IPS-NIHi11 (cell line): Measurements from ENCODE around the gene ATP2B1.
A peak's percentile ranks its signal among the peaks of the same experiment; 100 is the strongest.

Experiments
- DNase-seq: peaks from one replicate; pipeline ENCODE4 v3.0.0; 2012; ENCODE audit warnings: mixed read lengths, low spot score

The ATP2B1 gene

DNA sequence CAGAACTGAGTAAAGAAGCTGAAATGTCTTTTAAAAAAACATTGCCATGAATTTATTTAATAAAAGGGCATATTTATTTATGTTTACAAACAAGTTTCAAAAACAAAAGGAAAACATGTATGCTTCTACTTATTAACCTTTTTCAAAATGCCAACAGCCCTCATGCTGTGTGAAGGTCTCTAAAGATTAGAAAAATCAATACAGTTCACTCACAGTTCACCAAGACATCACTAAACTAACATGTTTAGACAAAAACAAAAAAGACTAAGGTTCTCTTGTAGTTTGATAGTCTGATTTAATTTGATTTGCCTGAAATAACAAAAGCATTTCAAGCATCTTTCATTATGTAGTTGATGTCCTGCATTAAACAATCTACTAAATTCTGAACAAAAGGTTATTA, 118.9 kb downstream of the ATP2B1 start:
- DNase-seq = no peak

DNA sequence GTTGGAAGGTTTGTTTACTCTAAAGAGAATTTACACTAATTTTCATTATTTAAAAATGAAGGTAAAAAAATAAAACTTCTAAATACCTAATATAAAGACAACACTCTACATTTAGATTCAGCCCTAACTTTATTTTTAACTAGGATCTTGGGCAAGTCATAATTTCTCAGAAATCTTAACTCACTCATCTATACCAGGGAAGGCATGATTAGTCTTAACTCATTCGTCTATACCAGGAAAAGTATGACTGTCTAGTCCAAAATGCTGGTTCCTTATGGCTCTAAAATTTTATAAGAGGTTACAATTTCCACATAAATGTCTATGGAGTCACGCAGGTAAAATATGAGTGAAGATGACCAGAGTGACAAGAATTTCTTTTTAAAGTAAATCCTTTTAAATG, 130.1 kb downstream of the ATP2B1 start:
- no peak for DNase-seq

DNA sequence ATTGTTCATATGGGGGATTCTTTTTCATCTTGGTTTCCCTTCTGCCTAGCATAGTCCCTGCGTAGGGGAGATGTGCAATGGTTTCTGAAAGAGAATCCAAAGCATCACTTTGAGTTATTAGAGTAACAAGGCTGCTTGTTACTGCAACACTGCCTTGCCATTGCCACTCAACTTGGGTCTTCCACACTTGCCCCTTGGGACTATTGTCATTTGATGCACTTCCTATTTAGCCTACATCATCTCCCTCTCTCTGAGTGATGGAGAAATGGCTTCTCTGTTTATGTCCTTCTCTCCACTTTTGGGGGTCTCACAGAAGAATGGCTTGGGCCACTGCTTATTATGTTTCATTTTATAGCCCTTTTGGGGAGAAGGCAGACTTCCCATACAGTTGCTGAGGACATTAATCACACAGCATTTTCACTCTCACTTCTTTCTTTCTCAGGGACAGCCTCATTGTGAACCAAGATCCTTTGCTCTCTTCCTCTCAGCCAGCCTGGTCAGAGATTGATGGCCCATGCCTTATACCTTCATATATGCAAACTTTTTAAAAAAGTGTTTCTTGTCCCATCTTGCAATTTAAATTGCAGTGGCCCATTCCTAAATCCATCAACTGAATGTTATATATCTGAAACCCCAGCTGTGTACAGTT, 131.9 kb downstream of the ATP2B1 start:
- DNase-seq = no peak

DNA sequence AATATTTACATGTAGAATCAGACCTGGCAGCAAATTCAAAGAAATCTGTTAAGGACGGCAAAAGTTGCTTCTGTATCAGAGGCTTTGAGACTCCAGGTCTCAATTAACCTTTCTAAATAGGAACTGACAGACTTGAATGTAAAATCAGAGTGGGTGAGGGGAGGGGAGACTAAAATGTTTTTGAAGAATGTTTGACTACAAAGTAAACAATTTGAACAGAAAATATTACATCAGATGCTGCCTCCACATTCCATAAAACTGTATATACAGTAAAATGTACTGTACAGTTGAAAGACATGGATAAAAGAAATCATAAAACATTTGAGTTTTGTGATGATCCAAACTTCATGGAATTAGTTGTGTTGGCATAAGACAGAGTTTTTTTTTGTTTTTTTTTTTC, 133.3 kb downstream of the ATP2B1 start:
- DNase-seq = no peak

DNA sequence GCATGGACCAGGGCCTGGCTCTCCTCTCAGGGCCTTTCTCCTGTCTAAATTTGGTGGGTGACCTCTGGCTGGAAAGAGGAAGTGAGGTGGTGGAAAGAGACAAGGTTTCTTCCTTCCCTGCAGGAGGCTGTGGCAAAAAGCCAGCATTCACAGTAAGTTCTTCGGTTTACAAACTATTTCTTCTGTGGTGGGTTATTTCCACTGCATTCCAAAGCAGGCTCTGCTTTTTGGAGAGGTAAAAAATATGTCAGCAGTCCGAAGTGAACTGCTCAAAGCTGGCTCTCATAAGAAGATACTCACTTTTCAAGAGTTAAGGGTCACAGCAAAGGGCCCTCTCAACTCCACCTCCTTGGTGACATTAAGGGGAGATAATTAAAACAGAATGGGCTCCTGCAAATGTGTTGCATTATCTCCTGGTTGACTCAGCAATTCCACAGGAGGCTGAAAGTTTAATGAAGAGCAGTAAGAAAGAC, 133.9 kb downstream of the ATP2B1 start:
- DNase-seq = no peak

DNA sequence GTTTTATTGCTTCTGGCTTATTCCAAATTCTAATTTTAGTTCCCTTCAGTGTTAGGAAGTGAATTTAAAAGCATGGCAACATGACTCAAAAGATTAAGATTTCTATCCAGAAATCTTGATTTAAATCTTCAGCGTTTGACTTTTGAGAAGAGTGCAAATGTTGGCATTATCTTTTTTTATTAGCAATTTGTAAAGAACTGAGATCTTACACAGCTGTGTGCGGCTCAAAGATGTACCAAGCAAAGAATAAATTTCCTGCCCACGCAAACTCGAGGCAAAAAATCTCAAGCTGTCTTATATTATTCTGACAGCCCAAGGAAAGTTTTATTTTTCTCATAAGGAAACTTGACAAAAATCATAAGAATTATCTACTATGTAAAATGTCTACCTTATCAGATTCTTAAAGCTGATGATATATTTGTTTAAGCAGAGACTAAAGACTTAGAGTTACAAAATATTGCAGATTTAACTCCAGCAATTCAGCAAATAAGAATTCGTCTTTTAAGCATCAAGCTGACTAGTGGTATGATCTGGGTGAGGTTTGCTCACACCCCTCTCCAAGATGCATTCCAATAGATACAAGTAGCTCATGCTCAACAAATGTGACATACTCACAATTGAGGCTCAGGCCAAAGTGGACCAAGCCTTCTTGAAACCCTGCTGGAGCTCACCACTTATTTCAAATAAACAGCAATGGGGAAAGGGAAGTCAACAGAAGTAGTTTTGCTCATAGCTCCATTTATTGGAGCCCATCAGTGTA, 135.4 kb downstream of the ATP2B1 start:
- no peak for DNase-seq

DNA sequence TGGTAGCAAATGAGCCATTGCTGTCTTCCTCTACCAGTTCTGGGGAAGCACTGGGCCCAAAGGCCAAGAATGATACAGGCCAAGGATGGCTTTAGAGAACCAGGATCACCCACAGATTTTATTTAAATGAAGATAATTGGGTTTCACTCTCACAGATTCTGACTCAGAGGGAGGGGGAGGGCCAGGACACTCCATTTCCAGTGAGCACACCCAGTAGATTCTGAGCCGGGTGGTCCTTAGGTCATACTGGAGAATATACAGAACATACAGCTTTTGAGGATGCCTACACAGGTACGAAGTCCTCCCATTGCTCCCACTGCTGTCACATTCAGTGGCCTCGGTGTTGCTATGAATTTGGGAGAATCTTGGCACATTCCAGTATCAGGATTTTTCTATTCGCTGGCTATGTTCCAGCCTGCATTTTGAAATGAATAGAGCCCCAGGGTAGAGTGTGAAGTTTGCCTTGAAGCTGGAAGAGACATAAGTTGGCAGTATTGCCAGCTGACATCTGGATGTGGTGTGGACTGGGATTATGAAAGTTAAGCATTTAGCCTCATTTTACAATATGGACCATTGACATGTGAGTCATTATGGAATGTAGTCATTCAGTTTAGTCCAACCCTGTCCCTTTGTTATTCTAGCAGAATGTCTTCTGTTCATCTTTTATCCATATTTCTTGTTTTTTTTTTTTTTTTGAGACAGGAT, 137.0 kb downstream of the ATP2B1 start:
- no peak for DNase-seq

DNA sequence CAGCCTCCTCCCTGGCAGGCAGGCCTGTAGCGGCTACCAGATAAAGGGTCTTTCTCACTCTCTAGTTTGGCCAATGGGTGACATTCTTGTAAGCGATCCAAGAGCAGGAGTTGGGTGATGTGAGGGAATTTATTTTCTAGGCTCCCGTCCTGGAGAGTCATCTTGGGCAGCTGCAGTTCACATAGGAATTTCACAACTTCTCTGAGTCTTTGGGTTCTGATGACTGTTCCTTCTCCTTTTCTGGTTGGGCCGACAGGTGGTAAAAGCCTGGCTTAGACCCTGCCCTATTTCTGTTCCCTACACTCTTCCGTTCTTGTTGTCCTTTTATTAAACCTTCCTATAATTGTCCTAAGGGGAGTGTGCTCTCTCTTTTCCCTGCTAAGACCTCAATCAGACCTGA, 140.2 kb downstream of the ATP2B1 start:
- DNase-seq = no peak

DNA sequence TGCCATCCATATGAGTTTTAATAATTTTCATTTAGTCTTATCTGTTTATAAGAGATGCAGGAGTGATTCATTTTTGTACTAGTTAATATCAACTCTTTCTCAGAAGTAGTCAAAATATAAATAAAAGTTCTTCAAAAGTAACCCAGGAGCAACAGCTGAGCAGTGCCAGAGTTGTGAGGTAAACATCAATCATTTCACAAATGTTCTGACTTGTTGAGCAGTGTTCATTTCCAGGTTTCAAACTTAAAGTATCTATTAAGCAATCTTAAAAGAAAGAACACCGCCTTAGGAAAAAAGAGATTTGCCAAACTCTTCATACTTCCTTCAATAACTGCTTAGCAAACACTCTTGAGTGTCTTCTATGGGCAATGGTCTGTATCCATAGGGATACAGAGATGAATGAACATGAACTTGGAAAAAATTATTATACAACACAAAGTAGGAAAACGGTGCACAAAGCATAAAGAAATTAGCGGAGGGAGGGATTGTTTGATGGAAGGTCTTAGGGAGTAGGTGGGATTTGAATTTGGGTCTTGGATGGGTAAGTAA, 140.9 kb downstream of the ATP2B1 start:
- no peak for DNase-seq

DNA sequence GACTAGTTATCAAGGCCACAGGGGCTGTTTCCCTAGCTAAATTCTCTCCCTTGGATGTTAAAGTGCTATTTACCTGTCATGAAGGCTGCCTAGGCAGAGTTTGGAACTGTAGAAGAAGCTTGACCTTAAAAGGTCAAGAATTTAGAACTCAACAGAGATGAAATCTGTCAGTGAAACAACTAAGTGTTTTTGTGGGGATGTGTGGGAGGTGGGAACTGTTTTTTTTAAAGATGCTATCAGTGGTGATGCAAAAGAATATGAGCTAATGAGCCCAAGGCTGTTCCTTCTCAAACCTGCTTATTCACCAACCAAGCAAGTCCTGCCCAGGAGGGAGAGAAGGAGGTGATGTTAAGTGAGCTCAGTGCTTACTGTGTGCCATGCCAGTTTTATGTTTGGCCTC, 142.0 kb downstream of the ATP2B1 start:
- DNase-seq = no peak

DNA sequence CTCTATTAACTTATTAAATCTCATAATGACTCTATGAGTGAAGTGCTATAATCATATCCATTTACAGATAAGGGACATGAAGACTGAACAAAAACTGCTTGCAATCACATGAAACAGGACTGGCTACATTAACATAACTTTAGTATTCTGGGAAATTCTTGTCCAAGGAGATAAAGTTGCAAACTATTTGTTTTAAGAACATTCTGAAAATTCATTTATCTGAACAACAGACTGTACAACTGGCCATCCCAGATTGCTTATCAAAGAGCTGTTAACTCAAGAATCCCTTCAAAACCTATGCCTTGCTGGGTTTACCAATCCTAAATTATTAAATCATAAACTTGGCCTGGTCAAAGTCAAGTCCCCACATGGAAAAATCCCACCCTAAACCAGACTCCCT, 143.6 kb downstream of the ATP2B1 start:
- DNase-seq = no peak

DNA sequence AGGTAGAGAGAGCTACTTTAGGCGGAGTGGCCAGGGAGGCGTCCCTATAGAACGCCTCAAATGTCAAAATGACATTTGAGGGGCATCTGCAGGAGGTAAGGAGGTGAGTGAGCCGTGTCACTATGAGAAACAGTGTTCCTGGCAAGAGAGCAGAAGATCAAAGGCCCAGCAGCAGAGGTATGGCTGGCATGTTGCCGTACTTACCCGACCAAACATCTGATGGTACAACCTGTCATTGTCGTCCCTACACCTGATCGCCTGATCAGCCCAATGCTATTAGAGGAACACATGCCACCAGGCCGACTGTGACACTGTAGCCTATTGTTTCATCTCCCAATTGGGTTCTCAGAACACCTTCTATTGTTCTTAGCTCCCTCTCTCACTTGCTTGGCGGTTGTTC, 148.9 kb downstream of the ATP2B1 start:
- no peak for DNase-seq

DNA sequence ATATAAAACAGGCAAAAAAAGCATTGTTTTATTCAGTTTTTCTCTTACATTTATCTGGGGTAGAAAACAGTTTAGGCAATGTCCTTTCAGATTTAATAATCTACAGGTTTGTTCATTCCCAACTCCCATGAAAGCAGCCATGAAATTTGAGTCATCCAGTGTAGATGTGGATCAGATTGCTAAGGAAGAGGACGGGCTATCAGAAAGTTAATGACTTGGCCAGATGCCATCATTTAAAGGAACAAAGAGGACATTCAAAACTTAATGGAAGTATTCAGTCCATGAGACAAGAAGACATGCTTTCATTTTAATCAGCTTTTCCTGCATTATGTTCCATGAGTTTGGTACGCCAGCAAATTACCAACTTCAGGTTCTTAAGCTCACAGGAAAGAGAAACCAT, 151.7 kb downstream of the ATP2B1 start:
- DNase-seq = no peak

DNA sequence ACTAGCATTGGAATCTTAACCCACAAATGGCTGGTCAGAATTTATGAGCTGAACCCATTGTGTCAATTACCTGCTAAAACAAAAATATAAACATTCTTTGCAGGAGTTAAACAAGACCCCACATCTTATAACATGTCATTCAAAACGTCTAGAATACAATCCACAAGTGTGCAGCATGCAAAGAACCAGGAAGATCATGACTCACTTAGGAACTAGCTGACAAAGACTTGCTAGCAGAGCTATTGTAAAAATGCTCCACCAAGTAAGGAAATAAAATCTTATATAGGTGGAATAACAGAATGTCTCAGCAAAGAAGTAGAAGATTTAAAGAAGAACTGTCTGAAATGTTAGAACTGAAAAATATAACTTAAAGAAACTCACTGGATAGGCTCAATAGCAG, 156.3 kb downstream of the ATP2B1 start:
- DNase-seq = no peak

DNA sequence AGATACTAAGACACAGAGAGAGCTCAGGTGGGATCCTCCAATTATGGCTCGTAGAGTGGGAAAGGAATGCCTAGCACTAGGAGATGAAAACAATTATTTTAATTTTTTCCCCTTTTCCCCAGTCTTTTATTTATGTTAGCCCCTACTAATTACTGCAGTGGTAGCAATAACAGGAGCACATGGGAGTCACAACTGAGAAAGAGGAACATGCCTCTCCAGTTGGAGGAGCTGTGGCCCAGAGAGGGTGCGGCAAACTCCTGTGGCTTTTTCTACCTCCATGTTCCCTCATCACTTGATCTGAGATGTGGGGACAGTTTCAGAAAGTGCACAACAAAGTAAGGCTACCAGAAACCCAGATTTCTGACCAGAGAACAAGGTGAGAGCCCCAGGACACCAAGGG, 156.9 kb downstream of the ATP2B1 start:
- no peak for DNase-seq

DNA sequence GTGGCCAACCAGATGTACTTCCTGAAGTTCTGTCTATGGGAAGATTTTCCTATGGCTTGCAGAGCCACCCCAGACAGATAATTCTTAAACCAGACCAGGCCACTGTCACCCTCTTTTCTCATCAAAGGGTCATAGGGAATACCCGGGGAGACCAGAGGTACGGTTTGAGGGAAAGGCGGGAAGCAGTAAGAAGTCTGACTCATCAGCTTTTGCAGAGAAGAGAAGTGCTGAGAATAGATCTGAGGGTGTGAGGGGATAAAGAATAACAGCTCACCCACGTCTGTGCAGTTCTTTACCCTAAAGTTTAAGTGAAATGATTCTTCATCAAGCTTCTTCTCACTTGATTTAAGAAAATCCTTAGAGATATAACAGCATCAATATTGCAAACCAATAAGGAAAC, 161.5 kb downstream of the ATP2B1 start:
- no peak for DNase-seq

DNA sequence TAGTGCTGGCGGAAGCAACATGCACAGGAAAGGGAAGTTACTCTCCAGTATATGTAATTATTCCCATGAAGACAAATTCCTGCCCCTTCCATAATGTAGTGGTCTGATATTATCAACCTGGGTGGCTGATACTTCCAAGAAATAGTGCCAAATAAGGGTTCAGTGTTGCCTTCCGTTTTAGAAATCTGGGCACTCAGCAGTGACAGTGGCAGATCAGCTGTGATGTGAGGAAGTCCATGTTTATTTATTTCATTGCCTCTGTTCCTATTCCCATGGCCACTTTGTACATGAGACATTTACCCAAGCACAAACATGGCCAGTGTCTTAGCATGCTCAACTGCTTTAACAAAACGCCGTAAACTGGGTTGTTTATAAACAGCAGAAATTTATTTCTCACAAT, 162.5 kb downstream of the ATP2B1 start:
- DNase-seq = no peak

DNA sequence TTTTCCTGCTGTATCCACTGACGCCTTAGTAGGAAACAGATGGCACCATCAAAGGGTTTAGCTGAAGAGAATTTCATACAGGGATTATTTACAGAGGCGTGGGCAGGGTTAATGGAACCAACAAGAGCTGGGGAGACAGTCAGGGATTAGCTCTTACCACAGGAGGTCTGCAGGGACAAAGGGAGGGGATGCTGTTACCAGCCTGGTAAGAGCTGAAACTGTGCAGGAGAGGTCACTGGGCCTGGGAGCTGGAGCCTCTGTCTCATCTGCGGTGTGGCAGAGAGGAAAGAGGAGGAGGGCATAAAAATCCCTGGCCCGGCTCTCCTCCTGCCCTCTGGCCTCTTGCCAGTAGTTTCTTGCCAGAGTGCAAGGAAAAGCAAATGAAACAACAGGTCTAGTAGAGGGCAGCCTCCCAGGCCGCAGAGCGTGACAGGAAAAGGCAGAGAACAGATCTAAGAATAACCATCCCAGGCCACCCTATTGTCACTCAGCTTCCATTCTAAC, 163.9 kb downstream of the ATP2B1 start:
- peak; percentile 26 for DNase-seq

DNA sequence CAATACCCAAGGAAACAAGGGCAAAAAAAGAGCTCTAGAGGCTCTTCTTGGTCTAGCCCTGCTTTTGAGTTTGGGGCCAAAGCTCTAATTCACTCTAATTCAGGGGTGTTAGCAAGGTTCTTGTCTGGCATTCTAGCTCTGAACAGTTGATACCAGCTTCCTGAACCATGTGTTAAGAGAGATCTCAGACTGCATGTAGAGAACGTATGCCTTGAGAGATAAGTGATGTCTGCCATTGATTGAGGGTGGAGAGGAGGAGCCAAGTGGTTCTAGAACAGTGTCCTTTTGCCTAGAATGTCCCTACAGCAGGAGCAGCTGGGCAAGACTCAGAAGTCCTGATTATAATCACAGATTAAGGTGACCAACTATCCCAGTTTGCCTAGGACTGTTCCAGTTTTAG, 164.6 kb downstream of the ATP2B1 start:
- DNase-seq = no peak

DNA sequence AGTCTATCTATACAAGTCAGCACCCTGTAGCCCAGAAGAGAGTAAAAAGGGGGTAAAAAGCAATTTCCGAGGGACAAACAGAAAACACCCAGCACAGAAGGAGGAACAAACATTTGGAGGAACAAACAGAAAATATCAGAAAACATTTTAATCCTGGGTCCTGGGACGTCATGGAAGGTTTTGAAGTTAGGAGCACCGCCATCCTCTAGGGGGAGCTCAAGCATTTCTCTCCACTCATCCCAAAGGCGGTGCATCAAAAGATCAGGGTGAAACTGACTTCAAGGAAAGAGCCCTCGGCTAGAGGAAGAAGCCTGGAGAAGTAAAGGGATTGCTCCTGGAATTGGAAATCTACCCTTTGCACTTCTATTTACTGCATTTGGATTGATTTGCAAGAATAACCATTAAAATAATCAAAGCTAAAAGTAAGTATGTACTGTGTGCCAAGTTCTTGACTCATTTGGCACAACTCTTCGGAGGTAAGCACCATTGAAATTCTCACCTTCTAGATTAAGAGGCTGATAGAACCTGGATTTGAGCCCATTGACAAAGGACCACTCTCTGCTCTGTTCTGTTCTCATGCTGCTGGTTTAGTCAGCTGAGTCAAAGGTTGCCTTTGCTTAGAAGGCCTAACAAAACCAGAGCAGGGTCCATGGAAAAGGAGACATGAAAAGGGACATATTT, 165.6 kb downstream of the ATP2B1 start:
- DNase-seq = peak; percentile 78

DNA sequence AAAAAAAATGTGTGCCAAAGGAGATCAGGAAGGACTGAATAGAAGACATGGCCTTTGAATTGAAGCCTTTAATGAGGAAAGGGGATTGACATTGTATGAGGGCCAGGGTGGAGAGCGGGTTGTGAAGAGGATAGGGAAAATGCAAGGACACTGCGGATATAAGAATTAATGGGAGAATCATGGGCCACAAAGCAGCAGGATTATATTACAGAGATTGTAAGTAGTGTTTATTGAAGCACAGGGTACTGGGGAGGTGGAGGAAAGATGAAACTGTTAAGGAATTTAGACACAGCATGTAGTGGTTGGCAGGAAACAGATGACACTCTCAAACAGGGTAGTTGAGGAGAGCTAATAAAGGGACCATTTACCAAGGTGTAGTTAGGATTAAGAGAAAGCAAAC, 166.4 kb downstream of the ATP2B1 start:
- no peak for DNase-seq

DNA sequence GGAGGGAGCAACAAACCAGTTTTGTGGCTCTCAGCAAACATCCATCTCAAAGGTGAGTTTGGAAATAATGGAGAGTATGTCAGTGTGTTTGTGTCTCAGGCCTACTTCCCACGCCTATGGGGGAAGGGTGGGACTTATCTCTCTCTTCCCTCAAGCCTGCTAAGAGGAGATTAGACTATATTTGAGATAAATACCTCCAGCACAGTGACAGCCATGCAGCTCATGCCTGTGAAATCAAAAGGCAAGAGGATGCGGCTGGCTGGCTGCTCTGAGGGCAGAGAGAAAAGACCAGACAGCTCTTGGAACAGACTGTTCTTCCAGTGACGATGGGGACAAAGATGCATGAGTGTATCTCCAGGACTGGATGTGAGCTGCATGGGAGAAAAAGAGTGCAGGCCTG, 168.1 kb downstream of the ATP2B1 start:
- DNase-seq = no peak
